ENCODE measurements around the gene CAMTA1. TPM values are rescaled to one million over a fixed set of nuclear protein-coding genes. Genes with fewer than 3 reads are reported as not detected.

Gene CAMTA1
- total RNA-seq, 1 donor from 2014 or later, result 38.1 TPM

DNA sequence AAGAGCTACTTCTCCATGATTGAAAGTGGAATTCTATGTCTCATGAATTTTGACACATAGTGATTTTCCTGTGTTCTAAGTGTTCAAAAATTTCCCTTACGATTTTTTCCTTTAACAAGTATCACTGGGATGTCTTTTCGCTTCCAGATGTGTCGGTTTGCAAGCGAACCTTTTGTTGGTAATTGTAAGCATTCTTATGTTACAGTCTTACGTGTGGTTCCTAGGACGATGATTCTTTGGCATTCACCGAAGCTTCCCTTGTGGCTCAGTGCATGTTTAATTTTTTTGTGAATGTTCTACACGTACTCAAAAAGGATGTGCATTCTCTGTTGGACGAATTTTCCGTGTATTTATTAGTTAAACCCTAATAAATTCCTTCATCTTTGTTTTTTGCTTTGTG, 211.6 kb downstream of the CAMTA1 start:
- Histone ChIP-seq H3K36me3 (ENCODE audit: control insufficient read depth in 3 of 3, insufficient read depth in 3 of 3, low read length in 3 of 3) (no peaks in the 10 kb centered on the region), H3K4me3 (ENCODE audit: low read length in 3 of 3) (no peak overlapping the region), H3K27me3 (ENCODE audit: control insufficient read depth in 3 of 3, insufficient read depth in 3 of 3, low read length in 3 of 3) (peaks cover 0 to 5% (median 0%) of the 10 kb centered on the region in 3 donors), H3K4me1 (ENCODE audit: control insufficient read depth in 3 of 3, insufficient read depth in 3 of 3, low read length in 3 of 3) (no peaks in the 10 kb centered on the region), H3K27ac (ENCODE audit: low read depth, low read length) (no peak overlapping the region), H3K9ac (ENCODE audit: low read depth in 1 of 3, low read length in 3 of 3) (no peak overlapping the region), H3K9me3 (ENCODE audit: control insufficient read depth in 3 of 3, low read length in 3 of 3) (no peaks in the 10 kb centered on the region)

DNA sequence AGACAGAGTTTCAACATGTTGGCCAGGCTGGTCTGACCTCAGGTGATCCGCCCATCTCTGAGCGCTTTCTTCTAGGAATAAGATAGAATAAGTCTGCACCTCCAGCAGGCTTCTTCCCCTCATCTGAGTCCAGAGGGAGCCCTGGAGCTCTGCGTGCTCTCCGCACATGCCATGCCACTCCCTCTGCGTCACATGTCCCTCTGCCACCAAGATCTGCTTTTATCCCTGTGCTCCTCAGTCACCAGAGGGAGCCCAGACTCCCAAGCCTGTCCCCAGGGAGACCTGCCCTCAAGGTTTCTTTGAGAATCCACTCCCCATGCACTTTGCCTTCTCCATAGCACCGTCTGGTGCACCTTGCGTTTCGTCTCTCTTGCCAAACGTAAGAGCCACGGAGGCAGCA, 213.0 kb downstream of the CAMTA1 start:
- peaks cover 0 to 3% (median under 1%) of the 10 kb centered on the region in 3 donors for H3K4me1 ChIP-seq (ENCODE audit: control insufficient read depth in 3 of 3, insufficient read depth in 3 of 3, low read length in 3 of 3)
- no peak overlapping the region for H3K9ac ChIP-seq (ENCODE audit: low read depth in 1 of 3, low read length in 3 of 3)
- H3K36me3 ChIP-seq (ENCODE audit: control insufficient read depth in 3 of 3, insufficient read depth in 3 of 3, low read length in 3 of 3), result no peaks in the 10 kb centered on the region
- no peak overlapping the region for H3K4me3 ChIP-seq (ENCODE audit: low read length in 3 of 3)
- peaks cover 0 to 5% (median 0%) of the 10 kb centered on the region in 3 donors for H3K27me3 ChIP-seq (ENCODE audit: control insufficient read depth in 3 of 3, insufficient read depth in 3 of 3, low read length in 3 of 3)
- H3K27ac ChIP-seq (ENCODE audit: low read depth, low read length), result no peak overlapping the region
- no peaks in the 10 kb centered on the region for H3K9me3 ChIP-seq (ENCODE audit: control insufficient read depth in 3 of 3, low read length in 3 of 3)

DNA sequence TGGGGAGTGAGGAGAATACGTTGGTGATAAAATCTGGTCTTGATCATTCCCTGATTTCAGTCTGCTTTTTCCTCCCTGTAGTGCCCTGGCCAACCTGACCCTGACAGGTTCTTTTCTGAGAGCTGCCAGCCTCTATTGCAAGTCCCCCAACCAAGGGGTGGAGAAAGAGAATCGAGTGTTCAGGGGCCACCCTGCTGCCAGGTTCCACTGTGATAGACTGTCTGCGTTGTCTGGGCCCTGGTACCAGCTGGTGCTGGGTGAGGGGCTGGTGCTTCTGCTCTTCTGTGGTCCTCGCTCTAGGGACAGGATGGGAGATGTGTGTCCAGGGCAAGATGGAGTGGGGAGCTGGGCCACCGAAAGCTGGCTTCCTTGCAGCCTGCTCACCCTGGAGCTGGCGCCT, 214.6 kb downstream of the CAMTA1 start:
- Histone ChIP-seq H3K27ac (ENCODE audit: low read depth, low read length) (no peak overlapping the region), H3K36me3 (ENCODE audit: control insufficient read depth in 3 of 3, insufficient read depth in 3 of 3, low read length in 3 of 3) (no peaks in the 10 kb centered on the region), H3K9me3 (ENCODE audit: control insufficient read depth in 3 of 3, low read length in 3 of 3) (no peaks in the 10 kb centered on the region), H3K9ac (ENCODE audit: low read depth in 1 of 3, low read length in 3 of 3) (no peak overlapping the region), H3K4me3 (ENCODE audit: low read length in 3 of 3) (no peak overlapping the region), H3K4me1 (ENCODE audit: control insufficient read depth in 3 of 3, insufficient read depth in 3 of 3, low read length in 3 of 3) (peaks cover 0 to 11% (median 2%) of the 10 kb centered on the region in 3 donors), H3K27me3 (ENCODE audit: control insufficient read depth in 3 of 3, insufficient read depth in 3 of 3, low read length in 3 of 3) (peaks cover 0 to 5% (median 0%) of the 10 kb centered on the region in 3 donors)

DNA sequence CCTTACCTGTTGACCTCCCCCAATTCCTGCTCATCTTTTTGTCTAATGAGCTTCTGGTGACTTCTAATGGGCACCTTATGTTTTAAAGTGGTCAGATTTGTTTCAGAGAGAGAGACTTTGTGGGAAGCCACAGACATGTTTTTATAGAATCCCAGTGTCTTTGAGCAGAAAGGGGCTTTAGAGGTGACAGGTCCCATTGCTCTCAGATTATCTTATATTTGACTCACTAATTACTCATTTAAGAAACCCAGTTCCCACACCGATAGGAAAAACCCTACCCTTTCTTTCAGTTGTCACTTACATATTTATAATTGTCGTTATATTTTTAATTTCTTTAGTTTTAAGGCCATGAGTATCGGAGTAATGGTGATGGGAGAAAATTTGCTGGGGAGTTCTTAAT, 215.5 kb downstream of the CAMTA1 start:
- Histone ChIP-seq H3K27me3 (ENCODE audit: control insufficient read depth in 3 of 3, insufficient read depth in 3 of 3, low read length in 3 of 3) (peaks cover 0 to 5% (median 0%) of the 10 kb centered on the region in 3 donors), H3K9ac (ENCODE audit: low read depth in 1 of 3, low read length in 3 of 3) (no peak overlapping the region), H3K9me3 (ENCODE audit: control insufficient read depth in 3 of 3, low read length in 3 of 3) (no peaks in the 10 kb centered on the region), H3K36me3 (ENCODE audit: control insufficient read depth in 3 of 3, insufficient read depth in 3 of 3, low read length in 3 of 3) (no peaks in the 10 kb centered on the region), H3K4me1 (ENCODE audit: control insufficient read depth in 3 of 3, insufficient read depth in 3 of 3, low read length in 3 of 3) (peaks cover 0 to 11% (median 2%) of the 10 kb centered on the region in 3 donors), H3K27ac (ENCODE audit: low read depth, low read length) (no peak overlapping the region), H3K4me3 (ENCODE audit: low read length in 3 of 3) (no peak overlapping the region)

DNA sequence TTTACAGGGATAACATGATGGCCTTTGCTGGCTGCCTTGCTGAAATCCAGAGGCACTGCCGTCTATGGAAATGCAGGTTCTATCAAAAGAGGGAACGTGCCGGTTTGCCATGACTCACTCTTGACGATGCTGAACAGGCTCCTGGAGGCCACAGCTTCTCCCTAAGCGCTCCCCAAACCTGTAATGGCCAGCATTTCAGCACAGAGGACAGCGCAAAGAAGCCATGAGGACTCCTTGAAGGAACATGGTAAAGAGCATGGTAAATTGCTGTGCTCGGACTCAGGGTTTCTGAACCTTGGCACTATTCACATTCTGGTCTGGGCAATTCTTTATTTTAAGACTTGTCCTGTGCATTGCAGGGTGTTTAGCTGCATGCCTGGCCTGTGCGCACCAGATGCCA, 217.5 kb downstream of the CAMTA1 start:
- Histone ChIP-seq H3K9me3 (ENCODE audit: control insufficient read depth in 3 of 3, low read length in 3 of 3) (no peaks in the 10 kb centered on the region), H3K27ac (ENCODE audit: low read depth, low read length) (no peak overlapping the region), H3K9ac (ENCODE audit: low read depth in 1 of 3, low read length in 3 of 3) (no peak overlapping the region), H3K4me1 (ENCODE audit: control insufficient read depth in 3 of 3, insufficient read depth in 3 of 3, low read length in 3 of 3) (peaks cover 0 to 11% (median 2%) of the 10 kb centered on the region in 3 donors), H3K4me3 (ENCODE audit: low read length in 3 of 3) (no peak overlapping the region), H3K27me3 (ENCODE audit: control insufficient read depth in 3 of 3, insufficient read depth in 3 of 3, low read length in 3 of 3) (peaks cover 0 to 5% (median 0%) of the 10 kb centered on the region in 3 donors), H3K36me3 (ENCODE audit: control insufficient read depth in 3 of 3, insufficient read depth in 3 of 3, low read length in 3 of 3) (no peaks in the 10 kb centered on the region)

DNA sequence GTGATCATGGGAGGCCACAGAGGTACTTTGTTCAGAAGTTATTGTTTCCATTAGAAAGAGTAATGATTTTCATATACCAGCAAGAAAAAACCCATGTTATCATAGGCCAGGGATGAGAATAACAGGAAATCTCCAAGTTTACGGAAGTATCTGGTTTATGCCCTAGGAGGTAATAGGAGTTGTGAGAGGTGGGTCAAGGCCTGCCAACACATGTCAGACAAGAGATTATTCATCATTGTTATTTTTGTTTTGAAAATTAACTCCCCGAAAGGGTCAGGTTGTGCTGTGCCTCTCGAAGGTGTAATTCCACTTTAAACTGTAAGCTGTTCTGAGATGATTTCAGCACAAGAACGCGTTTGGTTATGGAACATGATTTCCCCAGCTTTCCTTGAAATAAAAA, 218.4 kb downstream of the CAMTA1 start:
- no peak overlapping the region for H3K4me3 ChIP-seq (ENCODE audit: low read length in 3 of 3)
- peaks cover 0 to 3% (median 0%) of the 10 kb centered on the region in 3 donors for H3K27me3 ChIP-seq (ENCODE audit: control insufficient read depth in 3 of 3, insufficient read depth in 3 of 3, low read length in 3 of 3)
- H3K27ac ChIP-seq (ENCODE audit: low read depth, low read length), result no peak overlapping the region

DNA sequence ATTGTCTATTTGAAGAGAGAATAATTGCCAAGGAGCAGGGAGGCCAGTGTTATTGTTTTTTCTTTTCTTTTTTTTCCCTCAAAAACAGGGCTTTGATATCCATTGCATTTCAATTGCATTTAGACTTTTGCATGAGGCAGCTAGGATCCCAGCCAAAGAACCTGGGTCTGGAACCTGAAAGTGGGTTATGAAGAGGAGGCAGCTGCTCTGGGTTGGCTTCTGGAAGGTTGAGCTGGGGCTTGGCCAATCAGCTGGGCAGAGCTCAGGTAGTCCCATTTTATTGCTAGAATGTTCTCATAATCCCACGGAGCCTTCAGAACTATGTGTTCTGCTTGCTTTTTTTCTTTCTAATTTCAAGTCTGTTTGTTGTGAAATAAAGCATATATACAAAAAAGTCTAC, 218.9 kb downstream of the CAMTA1 start:
- Histone ChIP-seq H3K4me1 (ENCODE audit: control insufficient read depth in 3 of 3, insufficient read depth in 3 of 3, low read length in 3 of 3) (peaks cover 0 to 11% (median 2%) of the 10 kb centered on the region in 3 donors), H3K9ac (ENCODE audit: low read depth in 1 of 3, low read length in 3 of 3) (no peak overlapping the region), H3K27me3 (ENCODE audit: control insufficient read depth in 3 of 3, insufficient read depth in 3 of 3, low read length in 3 of 3) (peaks cover 0 to 5% (median 0%) of the 10 kb centered on the region in 3 donors), H3K9me3 (ENCODE audit: control insufficient read depth in 3 of 3, low read length in 3 of 3) (no peaks in the 10 kb centered on the region), H3K36me3 (ENCODE audit: control insufficient read depth in 3 of 3, insufficient read depth in 3 of 3, low read length in 3 of 3) (no peaks in the 10 kb centered on the region), H3K4me3 (ENCODE audit: low read length in 3 of 3) (no peak overlapping the region), H3K27ac (ENCODE audit: low read depth, low read length) (no peak overlapping the region)

More for the DNA sequence above, 218.4 kb downstream of the CAMTA1 start:
- Histone ChIP-seq H3K4me1 (ENCODE audit: control insufficient read depth in 3 of 3, insufficient read depth in 3 of 3, low read length in 3 of 3) (peaks cover 0 to 11% (median 2%) of the 10 kb centered on the region in 3 donors), H3K9me3 (ENCODE audit: control insufficient read depth in 3 of 3, low read length in 3 of 3) (no peaks in the 10 kb centered on the region), H3K36me3 (ENCODE audit: control insufficient read depth in 3 of 3, insufficient read depth in 3 of 3, low read length in 3 of 3) (no peaks in the 10 kb centered on the region), H3K9ac (ENCODE audit: low read depth in 1 of 3, low read length in 3 of 3) (no peak overlapping the region)

DNA sequence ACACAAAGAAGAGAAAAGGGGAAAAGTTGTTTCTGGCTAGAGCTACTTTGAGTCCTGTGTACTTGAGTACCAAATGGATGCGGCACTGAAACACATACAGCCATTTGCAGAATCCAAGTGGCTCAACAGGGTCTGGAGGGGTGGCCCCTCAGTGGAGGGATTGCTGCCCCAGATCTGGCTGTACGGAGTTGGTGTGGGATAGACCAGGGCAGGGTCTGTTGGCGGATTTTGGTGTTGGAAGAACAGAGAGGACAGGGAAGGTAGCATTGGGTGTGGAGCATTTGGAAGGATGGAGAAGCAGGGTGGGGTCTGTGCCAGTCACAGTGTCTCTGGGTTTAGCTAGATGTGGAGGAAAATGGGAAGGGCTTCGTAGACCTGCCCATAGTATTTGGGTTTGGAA, 220.5 kb downstream of the CAMTA1 start:
- H3K9me3 ChIP-seq (ENCODE audit: control insufficient read depth in 3 of 3, low read length in 3 of 3), result no peaks in the 10 kb centered on the region
- H3K9ac ChIP-seq (ENCODE audit: low read depth in 1 of 3, low read length in 3 of 3), result no peak overlapping the region
- H3K27me3 ChIP-seq (ENCODE audit: control insufficient read depth in 3 of 3, insufficient read depth in 3 of 3, low read length in 3 of 3), result peaks cover 0 to 2% (median 0%) of the 10 kb centered on the region in 3 donors
- H3K4me3 ChIP-seq (ENCODE audit: low read length in 3 of 3), result no peak overlapping the region
- H3K4me1 ChIP-seq (ENCODE audit: control insufficient read depth in 3 of 3, insufficient read depth in 3 of 3, low read length in 3 of 3), result peaks cover 0 to 12% (median 2%) of the 10 kb centered on the region in 3 donors
- H3K36me3 ChIP-seq (ENCODE audit: control insufficient read depth in 3 of 3, insufficient read depth in 3 of 3, low read length in 3 of 3), result no peaks in the 10 kb centered on the region
- no peak overlapping the region for H3K27ac ChIP-seq (ENCODE audit: low read depth, low read length)

DNA sequence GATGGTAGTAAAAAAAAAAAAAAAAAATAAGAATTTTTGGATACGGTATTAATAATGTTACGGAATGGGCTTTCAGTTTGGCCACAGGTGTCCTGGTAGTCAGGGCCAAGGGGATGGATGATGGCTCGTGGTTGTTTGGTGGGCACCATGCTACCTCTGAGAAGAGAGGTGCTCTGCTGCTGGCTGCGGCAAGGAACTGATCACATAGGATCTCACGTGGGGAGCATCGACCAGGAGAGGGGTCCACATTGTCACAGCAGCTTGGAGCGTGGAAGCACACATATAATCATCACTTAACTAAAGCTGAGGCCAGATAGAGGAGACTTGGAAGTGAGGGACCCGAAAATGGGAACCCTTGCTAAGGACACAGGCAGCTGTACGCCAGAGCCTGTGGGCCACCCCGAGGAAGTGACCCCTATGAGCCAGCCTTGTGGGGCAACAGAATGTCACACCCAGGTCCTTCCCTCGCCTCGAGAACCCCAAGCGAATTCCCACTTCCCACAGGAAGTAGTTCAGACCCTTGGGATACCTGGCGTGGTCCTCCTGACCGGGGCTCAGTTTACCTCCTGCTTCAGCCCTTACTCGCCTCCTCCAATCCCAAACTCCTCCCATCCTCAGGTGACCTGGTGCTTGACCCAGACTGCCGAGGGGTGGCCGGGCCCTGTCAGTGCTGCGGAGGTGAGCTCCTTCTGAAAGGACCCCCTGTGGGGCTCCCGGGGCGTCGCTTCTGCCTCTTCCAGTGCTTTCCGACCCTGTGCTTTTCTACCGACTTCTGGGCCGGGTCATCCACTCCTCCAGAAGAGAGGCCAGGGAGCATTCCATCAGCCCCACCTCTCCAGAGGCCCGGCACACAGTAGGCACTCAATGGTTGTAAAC, 222.0 kb downstream of the CAMTA1 start:
- Histone ChIP-seq H3K27ac (ENCODE audit: low read depth, low read length) (no peak overlapping the region), H3K36me3 (ENCODE audit: control insufficient read depth in 3 of 3, insufficient read depth in 3 of 3, low read length in 3 of 3) (no peaks in the 10 kb centered on the region), H3K9ac (ENCODE audit: low read depth in 1 of 3, low read length in 3 of 3) (no peak overlapping the region)

DNA sequence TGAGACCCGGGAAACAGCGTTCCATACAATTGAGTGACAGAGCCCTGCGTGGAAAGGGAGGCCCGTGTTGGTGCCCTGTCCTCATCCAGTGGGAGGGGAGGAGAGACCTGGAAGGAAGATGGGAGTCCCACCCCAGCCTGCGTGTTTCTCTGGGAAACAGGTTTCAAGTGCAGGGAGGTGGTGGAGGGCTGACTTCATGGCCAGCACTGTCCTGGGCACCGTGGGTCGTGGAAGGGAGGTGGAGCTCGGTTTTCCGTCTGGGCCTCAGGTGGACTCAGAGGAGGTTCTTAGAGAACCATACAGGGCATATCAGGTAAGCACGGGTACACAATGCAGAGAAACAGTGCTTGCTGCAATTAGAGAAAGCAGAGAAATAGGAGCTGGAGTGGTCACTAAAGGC, 222.6 kb downstream of the CAMTA1 start:
- H3K9ac ChIP-seq (ENCODE audit: low read depth in 1 of 3, low read length in 3 of 3), result no peak overlapping the region
- peaks cover 0 to 2% (median 0%) of the 10 kb centered on the region in 3 donors for H3K27me3 ChIP-seq (ENCODE audit: control insufficient read depth in 3 of 3, insufficient read depth in 3 of 3, low read length in 3 of 3)
- H3K4me3 ChIP-seq (ENCODE audit: low read length in 3 of 3), result no peak overlapping the region
- H3K9me3 ChIP-seq (ENCODE audit: control insufficient read depth in 3 of 3, low read length in 3 of 3), result no peaks in the 10 kb centered on the region
- no peaks in the 10 kb centered on the region for H3K36me3 ChIP-seq (ENCODE audit: control insufficient read depth in 3 of 3, insufficient read depth in 3 of 3, low read length in 3 of 3)
- H3K4me1 ChIP-seq (ENCODE audit: control insufficient read depth in 3 of 3, insufficient read depth in 3 of 3, low read length in 3 of 3), result peaks cover 0 to 21% (median 9%) of the 10 kb centered on the region in 3 donors
- no peak overlapping the region for H3K27ac ChIP-seq (ENCODE audit: low read depth, low read length)

More for the DNA sequence above, 222.0 kb downstream of the CAMTA1 start:
- Histone ChIP-seq H3K9me3 (ENCODE audit: control insufficient read depth in 3 of 3, low read length in 3 of 3) (no peaks in the 10 kb centered on the region), H3K4me1 (ENCODE audit: control insufficient read depth in 3 of 3, insufficient read depth in 3 of 3, low read length in 3 of 3) (peaks cover 0 to 14% (median 2%) of the 10 kb centered on the region in 3 donors), H3K27me3 (ENCODE audit: control insufficient read depth in 3 of 3, insufficient read depth in 3 of 3, low read length in 3 of 3) (peaks cover 0 to 2% (median 0%) of the 10 kb centered on the region in 3 donors), H3K4me3 (ENCODE audit: low read length in 3 of 3) (no peak overlapping the region)
